Measurements from ENCODE around the gene LCE1B.

- no peak for TF ChIP-seq CTCF (IDR thresholded peaks at IDR 0.05; ENCODE audit: insufficient read depth, low read length, poor library complexity, severe bottlenecking)
- no peak for TF ChIP-seq EZH2phosphoT487 (conservative IDR thresholded peaks at IDR 0.05; ENCODE audit: low read length)
Observed at GRCh38 chr1:152836870-152837269, 25.1 kb downstream of the LCE1B start.

Measured in SU-DHL-6 (cell line).